ACC112 (cell line): ENCODE measurements around the gene ZDHHC6.

ENCODE experiments used
- H2AFZ ChIP-seq: fragments of 200-600 bp; sonication (generic); one replicate; pipeline ENCODE4 v1.6.0; 2017; ENCODE audit warnings: antibody characterized with exemption, low read length; ENCODE audit not compliant: unreplicated experiment
- H3K27ac ChIP-seq: fragments of 200-600 bp; sonication (generic); 2 replicates; pipeline ENCODE4 v1.5.1; 2014; ENCODE audit warnings: low read depth, mild to moderate bottlenecking, antibody characterized with exemption, low read length, moderate library complexity
- H3K27me3 ChIP-seq: fragments of 200-600 bp; sonication (generic); 2 replicates; pipeline ENCODE4 v1.6.1; 2014; ENCODE audit warnings: mild to moderate bottlenecking, antibody characterized with exemption, low read length, moderate library complexity, mixed read lengths; ENCODE audit not compliant: insufficient read depth
- H3K36me3 ChIP-seq: fragments of 200-600 bp; sonication (generic); 2 replicates; pipeline ENCODE4 v1.6.1; 2016; ENCODE audit warnings: mild to moderate bottlenecking, antibody characterized with exemption, low read length, moderate library complexity, mixed read lengths; ENCODE audit not compliant: insufficient read depth
- H3K4me1 ChIP-seq: fragments of 200-600 bp; sonication (generic); one replicate; pipeline ENCODE4 v1.6.1; 2016; ENCODE audit warnings: low read length, mixed read lengths; ENCODE audit not compliant: insufficient read depth, unreplicated experiment, control insufficient read depth
- H3K4me3 ChIP-seq: fragments of 200-600 bp; sonication (generic); 2 replicates; pipeline ENCODE4 v1.5.1; 2014; ENCODE audit warnings: mild to moderate bottlenecking, low read depth, low read length
- H3K79me2 ChIP-seq: fragments of 200-600 bp; sonication (generic); one replicate; pipeline ENCODE4 v1.6.0; 2016; ENCODE audit warnings: low read length; ENCODE audit not compliant: control insufficient read depth, unreplicated experiment, insufficient read depth

Gene ZDHHC6, protein sequence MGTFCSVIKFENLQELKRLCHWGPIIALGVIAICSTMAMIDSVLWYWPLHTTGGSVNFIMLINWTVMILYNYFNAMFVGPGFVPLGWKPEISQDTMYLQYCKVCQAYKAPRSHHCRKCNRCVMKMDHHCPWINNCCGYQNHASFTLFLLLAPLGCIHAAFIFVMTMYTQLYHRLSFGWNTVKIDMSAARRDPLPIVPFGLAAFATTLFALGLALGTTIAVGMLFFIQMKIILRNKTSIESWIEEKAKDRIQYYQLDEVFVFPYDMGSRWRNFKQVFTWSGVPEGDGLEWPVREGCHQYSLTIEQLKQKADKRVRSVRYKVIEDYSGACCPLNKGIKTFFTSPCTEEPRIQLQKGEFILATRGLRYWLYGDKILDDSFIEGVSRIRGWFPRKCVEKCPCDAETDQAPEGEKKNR

DNA sequence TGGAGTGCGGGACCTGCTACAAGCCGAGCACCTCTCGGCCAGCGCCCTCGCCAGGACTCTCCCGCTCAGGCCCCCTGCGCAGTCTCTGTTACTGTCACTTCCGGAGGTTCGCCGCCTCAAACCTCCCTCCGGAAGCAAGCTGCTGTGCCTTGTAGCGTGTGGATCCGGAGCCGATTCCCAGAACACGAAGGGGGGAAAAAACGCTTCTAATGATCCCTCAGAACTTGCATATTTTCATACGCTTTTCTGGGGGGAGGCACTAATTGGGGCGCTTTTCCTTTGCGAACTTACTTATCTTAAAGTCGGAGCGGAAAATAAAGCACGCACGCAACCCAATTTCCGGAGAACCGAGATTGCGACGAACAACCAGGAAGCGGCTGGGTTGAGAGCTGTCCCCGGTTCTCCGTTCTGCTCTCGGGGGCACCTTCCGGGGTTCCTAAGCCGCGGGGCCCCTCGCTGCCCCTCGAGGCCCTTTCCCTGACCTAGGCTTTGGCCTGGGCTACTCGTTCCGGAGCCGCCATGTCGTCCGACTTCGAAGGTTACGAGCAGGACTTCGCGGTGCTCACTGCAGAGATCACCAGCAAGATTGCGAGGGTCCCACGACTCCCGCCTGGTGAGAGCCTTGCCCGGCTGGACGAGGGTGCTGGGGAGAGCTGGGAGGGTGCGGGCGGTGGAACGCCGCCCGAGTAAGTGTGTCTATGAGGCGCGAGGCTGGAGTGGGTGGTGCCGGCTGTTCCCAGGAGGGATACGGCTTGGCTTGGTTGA lies at the start of gene ZDHHC6, which contains the start of gene VTI1A:
TSS of gene ZDHHC6 (minus strand) at position 60 of the 765 bp plus-strand sequence. CDS start 1,478 bp downstream, outside the sequence.
TSS of gene VTI1A (plus strand) at position 361 of the 765 bp plus-strand sequence. CDS start at position 520, 159 bp downstream.
- Histone ChIP-seq H3K36me3 (peaks cover 12% of the 10 kb centered on the region), H3K79me2 (peaks cover 67% of the 10 kb centered on the region), H3K27ac (peak within 1 kb of the TSS; percentile 91), H3K4me1 (peaks cover 20% of the 10 kb centered on the region), H3K4me3 (peak within 1 kb of the TSS; percentile 93), H3K27me3 (no peaks in the 10 kb centered on the region), H2AFZ (peak within 1 kb of the TSS; percentile 86)

DNA sequence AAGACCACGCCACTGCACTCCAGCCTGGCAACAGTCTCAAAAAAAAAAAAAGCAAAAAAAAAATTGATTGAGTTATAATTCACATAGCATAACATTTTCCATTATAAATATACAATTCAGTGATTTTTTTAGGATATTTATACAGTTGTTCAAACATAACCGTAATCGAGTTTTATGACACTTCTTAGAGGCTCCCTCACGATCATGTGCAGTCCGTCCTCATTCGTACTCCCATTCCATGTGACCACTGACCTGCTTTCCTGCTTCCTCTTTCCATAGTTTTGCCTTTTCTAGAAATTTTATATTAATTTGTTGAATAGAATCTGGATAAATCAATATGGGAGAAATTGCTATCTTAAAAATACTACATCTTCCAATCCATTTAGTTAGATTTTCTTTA lies 46.0 kb upstream of the ZDHHC6 start:
- Histone ChIP-seq H3K4me3 (no peak overlapping the region), H3K27ac (no peak overlapping the region), H3K79me2 (no peaks in the 10 kb centered on the region), H3K4me1 (peaks cover 16% of the 10 kb centered on the region), H3K27me3 (no peaks in the 10 kb centered on the region), H3K36me3 (no peaks in the 10 kb centered on the region), H2AFZ (no peak overlapping the region)

DNA sequence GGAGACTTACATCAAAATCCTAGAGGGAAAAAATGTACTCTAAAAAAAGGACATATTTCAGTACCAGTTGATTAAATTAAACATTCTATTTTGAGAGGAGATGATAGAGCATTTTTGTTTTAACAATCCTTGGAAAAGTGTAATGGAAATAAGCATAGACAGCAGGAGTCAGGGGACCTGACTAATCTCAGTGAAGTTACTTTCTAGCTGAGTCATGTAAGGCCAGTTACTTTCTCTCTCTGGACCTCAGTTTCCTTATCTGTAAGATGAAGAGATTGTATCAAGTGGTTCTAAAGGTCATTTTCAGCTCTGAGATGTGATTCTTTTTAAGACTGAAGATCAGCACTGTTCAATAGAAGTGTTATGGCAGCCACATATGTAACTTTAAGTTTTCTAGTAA lies 44.4 kb upstream of the ZDHHC6 start:
- H3K36me3 ChIP-seq = no peaks in the 10 kb centered on the region
- no peak overlapping the region for H3K4me3 ChIP-seq
- H3K27ac ChIP-seq = peak overlapping the region; percentile 65
- H3K27me3 ChIP-seq = no peaks in the 10 kb centered on the region
- peaks cover 16% of the 10 kb centered on the region for H3K4me1 ChIP-seq
- no peaks in the 10 kb centered on the region for H3K79me2 ChIP-seq
- no peak overlapping the region for H2AFZ ChIP-seq

DNA sequence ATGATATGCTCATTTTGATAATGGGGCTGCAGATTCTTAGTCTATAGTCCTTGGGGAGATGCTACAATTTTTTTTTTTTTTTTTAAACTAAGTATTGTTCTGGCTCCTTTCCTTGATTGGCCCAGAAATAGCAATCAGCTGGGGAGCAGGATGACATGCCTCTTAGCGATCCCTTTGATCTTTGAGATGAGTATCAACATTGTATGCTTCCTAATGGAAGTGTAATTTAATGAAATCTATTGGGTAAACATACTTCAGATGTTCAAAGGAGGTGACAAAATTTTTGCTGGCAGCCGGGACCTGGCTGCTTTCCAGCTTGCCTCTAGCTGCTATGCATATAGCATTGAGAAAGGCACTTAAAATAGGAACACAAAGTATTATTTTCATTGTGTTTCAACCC lies 43.8 kb upstream of the ZDHHC6 start:
- Histone ChIP-seq H3K79me2 (no peaks in the 10 kb centered on the region), H3K36me3 (no peaks in the 10 kb centered on the region), H3K27ac (peak overlapping the region; percentile 65; the same call in 1 of the 2 replicates), H3K27me3 (no peaks in the 10 kb centered on the region), H3K4me3 (no peak overlapping the region), H2AFZ (no peak overlapping the region), H3K4me1 (peaks cover 16% of the 10 kb centered on the region)

DNA sequence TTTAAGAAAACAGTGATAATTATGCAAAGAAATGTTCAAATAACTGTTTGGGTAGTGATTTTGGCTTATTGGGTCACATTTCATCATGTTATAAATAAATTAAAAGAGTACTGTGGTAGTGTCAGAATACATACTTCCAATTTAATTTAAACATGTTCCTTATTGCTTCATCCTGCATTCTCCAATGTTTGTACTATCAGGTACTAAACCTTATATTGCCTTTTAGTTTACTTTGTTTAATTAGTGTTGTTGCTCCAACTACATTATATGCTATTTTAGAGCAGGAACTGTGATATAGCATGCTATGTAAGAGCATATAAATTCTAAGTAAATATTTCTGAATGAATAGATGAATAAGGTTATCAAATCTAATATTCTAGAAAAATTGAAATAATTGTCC lies 41.2 kb upstream of the ZDHHC6 start:
- no peak overlapping the region for H3K27ac ChIP-seq
- H3K27me3 ChIP-seq = no peaks in the 10 kb centered on the region
- no peak overlapping the region for H3K4me3 ChIP-seq
- H3K79me2 ChIP-seq = no peaks in the 10 kb centered on the region
- no peak overlapping the region for H2AFZ ChIP-seq
- H3K36me3 ChIP-seq = no peaks in the 10 kb centered on the region
- peaks cover 16% of the 10 kb centered on the region for H3K4me1 ChIP-seq

DNA sequence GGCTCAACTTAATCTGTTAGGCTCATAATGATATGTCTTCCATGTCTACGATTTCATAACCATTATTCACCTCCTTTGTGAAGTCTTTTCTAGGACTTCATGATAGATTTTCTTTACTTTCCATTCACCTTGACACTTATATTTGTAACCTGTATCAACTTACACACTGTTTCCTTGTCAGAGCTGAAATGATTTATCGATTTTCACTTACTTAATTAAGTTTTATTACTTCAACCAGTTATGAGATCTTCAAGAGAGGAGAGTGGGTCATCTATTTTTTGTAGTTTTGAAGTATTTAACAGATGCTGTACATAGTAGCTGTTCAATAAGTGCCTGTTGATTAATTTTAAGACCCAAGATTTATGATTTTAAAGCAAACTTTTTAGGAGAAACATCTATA lies 37.7 kb upstream of the ZDHHC6 start:
- Histone ChIP-seq H3K36me3 (no peaks in the 10 kb centered on the region), H3K4me3 (no peak overlapping the region), H3K27ac (no peak overlapping the region), H2AFZ (no peak overlapping the region), H3K27me3 (no peaks in the 10 kb centered on the region), H3K79me2 (no peaks in the 10 kb centered on the region), H3K4me1 (no peaks in the 10 kb centered on the region)

DNA sequence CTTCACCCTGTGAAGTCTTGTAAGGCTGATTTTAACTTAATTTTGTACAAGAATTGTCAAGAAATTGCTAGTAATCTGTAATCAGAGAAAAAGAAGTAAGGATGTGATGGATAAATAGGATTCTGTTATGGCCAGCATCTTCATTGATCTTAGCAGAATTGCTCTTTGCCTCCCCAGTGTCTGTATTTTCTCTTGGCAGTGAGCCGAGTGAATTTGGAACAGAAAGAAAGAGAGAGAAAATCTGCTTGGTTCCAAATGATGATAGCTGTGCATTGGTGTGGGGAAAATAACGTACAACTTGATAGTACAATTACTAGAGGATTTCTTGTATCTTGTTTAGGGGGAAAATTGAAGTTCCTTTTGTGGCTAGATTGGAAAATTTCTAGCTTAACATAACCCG lies 34.9 kb upstream of the ZDHHC6 start:
- H3K27me3 ChIP-seq = no peaks in the 10 kb centered on the region
- no peaks in the 10 kb centered on the region for H3K36me3 ChIP-seq
- no peaks in the 10 kb centered on the region for H3K4me1 ChIP-seq
- no peak overlapping the region for H3K27ac ChIP-seq
- no peak overlapping the region for H2AFZ ChIP-seq
- no peak overlapping the region for H3K4me3 ChIP-seq
- H3K79me2 ChIP-seq = no peaks in the 10 kb centered on the region

DNA sequence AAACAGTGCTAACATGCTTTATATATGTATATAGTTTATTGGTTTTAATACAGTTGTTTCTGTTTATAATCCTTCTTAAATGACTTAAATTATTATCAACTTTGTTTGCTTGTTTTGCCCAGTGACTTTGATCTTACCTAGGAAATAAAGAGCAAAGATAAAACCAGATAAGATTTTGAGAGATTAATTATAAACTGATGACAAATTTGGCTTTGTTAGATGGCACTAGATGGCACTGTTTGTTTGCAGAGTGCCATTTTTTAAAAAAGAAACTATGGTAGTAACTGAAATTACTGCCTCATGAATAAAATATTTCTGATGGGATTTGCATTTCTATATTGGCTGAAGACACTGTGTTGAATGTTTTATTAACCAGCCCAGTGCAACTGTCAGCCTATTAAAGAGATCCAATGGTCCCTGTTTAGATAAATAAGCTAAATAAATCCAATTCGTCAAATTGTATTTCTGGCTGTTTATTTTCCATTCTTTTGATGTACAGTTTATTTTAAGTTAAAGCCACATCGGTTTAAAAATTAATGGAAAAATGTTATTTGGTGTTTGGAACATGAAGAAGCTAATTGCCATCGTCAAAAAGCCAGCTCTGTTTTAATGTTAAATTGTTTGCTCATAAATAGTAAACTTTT lies 29.0 kb upstream of the ZDHHC6 start:
- no peaks in the 10 kb centered on the region for H3K79me2 ChIP-seq
- H2AFZ ChIP-seq = no peak overlapping the region
- H3K27me3 ChIP-seq = no peaks in the 10 kb centered on the region
- H3K36me3 ChIP-seq = no peaks in the 10 kb centered on the region
- H3K27ac ChIP-seq = no peak overlapping the region
- no peak overlapping the region for H3K4me3 ChIP-seq
- no peaks in the 10 kb centered on the region for H3K4me1 ChIP-seq

DNA sequence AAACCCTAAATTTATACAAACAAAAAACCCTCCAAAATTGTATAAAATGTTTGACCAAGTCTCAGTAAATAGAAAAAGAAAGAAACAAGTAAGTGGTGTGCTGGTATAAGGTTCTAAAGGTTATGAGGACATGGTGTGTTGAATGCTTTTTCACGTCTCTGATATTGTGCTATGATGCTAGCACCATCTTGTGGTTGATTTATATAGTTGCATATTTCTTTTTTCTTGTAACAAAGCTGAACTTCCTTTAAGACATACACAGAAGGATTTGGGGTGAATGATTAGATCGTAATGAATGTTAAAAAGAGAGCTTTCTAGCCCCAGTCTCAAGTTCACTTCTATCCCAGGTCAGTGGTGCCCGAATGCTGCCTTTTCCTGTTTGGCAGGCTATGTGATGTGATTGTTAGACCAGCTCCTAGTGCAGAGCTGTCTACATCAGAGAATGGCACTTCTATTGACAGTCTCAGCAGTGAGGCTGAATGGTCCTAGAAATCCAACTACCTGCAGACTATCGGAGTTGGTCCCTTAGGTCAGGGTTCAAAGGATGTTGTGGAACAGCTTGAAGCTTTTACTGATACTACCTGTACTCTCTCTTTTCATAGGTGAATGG lies 25.3 kb upstream of the ZDHHC6 start:
- H2AFZ ChIP-seq = no peak overlapping the region
- no peak overlapping the region for H3K27ac ChIP-seq
- H3K79me2 ChIP-seq = no peaks in the 10 kb centered on the region

DNA sequence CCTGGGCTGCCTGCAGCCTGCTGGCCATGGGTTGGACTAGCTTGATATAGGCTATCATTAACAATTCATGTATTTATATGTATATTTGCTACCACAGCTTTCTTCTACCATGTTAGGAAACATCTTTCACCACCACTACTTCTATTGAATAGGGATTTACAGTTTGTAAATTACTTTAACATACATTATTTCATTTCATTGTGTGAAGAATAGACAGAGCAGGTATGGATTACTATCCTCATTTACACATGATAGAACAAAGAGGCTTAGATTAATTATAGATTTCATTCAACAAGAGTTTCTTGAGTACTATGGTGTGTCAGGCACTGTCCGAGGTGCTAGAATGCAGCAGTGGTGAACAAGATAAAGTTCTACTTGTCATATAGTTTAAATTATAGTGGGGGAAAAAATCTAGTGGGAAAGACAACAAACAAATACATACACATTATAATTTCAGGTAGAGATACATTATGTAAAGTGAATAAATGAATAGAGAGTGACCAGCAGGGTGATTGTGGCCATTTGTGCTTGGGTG lies 20.9 kb upstream of the ZDHHC6 start:
- no peaks in the 10 kb centered on the region for H3K27me3 ChIP-seq
- H2AFZ ChIP-seq = no peak overlapping the region
- H3K36me3 ChIP-seq = peaks cover 19% of the 10 kb centered on the region
- H3K4me3 ChIP-seq = no peak overlapping the region
- no peaks in the 10 kb centered on the region for H3K4me1 ChIP-seq
- H3K79me2 ChIP-seq = no peaks in the 10 kb centered on the region
- no peak overlapping the region for H3K27ac ChIP-seq

More for the DNA sequence above, 25.3 kb upstream of the ZDHHC6 start:
- Histone ChIP-seq H3K4me1 (no peaks in the 10 kb centered on the region), H3K27me3 (no peaks in the 10 kb centered on the region), H3K4me3 (no peak overlapping the region), H3K36me3 (no peaks in the 10 kb centered on the region)
